Measurements from ENCODE around the gene RCBTB1.

The RCBTB1 gene

DNA sequence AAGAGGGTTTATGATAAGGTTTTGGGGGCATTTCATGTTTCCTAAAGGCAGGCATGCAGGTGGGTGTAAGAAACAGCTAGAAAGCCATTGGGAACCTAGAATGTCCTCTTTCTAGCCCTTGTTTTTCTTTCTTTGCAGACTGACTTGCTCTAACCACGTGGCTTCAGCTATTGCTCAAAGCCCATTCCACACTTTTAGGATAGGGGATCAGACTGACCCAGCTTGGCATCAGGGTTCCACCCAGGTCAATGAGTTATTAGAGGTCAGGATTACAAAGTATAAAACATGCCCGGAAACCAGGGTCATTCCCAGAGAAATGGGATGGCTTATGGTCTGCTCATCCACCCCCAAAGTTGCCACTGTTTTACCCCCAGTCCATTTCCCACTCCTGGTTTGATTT, 72.8 kb downstream of the RCBTB1 start:
- no peak for DNase-seq (ENCODE audit: low read depth)

DNA sequence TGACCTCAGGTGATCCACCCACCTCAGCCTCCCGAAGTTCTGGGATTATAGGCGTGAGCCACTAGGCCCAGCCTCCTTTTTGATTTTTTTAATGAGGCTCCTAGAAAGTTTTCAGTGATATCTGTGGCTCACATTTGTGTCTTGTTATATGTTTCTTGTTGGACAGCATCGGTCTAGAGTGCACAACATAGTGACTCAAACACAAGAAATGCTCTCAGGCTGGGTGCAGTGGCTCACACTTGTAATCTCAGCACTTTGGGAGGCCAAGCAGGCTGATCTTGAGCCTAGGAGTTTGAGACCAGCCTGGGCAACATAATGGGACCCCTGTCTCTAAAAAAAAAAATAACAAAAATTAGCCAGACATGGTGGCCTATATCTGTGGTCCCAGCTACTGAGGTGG, 81.4 kb downstream of the RCBTB1 start:
- no peak for DNase-seq (ENCODE audit: low read depth)

DNA sequence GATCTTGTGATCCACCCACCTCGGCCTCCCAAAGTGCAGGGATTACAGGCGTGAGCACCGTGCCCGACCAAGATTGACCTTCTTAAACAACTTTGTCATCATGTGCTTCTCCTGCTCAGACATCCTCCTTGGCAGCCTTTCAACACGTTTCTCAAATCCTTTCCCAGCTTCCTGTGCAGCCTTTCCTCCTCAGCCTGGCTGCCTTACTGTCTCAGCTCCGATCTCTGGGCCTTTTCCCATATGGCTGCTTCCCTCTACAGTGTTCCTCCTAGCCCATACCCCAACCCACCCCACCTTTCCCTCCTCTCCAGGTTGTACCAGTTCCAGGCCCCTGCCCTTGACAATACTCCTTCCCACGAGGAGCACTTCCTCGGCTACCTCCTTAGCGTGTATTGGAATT, 82.4 kb downstream of the RCBTB1 start:
- DNase-seq (ENCODE audit: low read depth), result no peak

DNA sequence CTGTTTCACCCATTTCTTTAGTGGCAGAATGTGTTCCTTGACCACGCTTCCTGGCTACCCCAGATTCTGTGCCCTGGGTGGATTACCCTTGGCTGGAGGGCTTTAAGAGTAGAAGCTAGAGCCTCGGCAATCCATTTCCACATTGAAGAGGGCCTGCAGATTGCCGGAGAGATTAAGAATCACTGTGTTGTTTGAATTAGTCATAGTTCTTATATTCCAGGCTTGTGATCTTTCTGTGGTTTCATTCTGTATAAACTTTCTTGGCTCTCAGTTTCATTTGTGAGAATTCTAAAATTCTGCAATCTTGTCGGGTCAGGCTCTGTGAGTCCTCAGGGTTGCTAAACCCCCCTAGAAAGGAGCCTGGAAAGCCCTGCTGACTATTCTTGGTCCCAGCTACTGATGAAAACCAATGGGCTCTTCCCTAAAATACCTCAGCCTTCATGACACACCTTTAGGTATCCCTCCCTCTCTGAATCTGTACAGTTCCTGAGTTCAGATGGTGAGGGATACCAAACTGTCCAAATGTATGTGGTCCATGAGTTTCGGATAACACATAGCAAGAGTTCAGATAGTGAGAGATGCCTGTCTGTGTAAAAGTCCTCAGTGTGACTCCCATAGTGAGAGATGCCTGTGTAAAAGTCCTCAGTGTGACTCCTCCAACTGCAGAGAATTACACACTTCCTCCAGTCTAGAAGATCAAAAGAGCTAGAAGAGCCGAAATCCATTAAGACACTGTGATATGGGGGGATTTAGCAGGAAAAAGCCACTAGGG, 85.3 kb downstream of the RCBTB1 start:
- peak; percentile 3 for DNase-seq (ENCODE audit: low read depth)

DNA sequence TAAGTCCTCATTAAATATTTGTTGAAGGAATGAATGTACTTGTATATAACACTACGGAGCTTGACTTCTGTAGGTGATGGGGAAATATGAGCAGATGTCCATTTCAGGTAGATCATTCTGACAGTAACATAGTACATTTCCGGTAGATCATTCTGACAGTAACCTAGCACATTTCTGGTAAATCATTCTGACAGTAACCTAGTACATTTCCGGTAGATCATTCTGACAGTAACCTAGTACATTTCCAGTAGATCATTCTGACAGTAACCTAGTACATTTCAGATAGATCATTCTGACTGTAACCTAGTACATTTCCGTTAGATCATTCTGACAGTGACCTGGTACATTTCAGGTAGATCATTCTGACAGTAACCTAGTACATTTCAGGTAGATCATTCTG, 87.2 kb downstream of the RCBTB1 start:
- DNase-seq (ENCODE audit: low read depth), result no peak

DNA sequence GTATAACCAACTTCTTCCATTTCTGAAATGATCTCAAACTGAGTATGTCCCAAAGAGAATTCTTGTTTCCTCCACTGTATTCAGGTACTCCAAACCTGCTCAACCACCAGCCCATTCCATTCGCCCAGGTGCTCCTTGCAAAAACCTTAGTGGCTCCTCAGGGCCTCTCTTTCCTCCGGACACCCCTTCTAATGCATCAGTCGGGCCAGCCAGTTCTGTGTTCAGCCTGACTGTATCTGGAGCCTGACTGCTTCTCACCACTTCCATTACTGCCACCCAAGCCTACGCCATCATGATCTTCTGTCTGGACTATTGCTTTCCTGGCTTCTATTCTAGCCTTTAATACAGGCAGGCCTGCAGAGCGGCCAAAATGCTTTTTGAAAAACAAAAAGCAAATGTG, 88.1 kb downstream of the RCBTB1 start:
- no peak for DNase-seq (ENCODE audit: low read depth)

DNA sequence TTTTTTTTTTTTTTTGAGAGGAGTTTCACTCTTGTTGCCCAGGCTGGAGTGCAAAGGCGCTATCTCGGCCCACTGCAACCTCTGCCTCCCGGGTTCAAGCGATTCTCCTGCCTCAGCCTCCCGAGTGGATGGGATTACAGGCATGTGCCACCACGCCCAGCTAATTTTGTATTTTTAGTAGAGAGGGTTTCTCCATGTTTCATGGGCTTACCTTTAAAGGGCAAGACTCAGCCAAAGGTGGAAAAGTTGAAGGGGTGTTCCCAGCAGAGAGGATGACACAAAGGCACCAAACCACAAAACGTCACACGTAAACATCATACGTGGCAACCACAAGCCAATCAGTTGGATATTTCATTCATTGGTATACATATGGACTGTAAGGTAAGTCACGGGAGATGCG, 88.5 kb downstream of the RCBTB1 start:
- peak; percentile 48 for DNase-seq (ENCODE audit: low read depth)

DNA sequence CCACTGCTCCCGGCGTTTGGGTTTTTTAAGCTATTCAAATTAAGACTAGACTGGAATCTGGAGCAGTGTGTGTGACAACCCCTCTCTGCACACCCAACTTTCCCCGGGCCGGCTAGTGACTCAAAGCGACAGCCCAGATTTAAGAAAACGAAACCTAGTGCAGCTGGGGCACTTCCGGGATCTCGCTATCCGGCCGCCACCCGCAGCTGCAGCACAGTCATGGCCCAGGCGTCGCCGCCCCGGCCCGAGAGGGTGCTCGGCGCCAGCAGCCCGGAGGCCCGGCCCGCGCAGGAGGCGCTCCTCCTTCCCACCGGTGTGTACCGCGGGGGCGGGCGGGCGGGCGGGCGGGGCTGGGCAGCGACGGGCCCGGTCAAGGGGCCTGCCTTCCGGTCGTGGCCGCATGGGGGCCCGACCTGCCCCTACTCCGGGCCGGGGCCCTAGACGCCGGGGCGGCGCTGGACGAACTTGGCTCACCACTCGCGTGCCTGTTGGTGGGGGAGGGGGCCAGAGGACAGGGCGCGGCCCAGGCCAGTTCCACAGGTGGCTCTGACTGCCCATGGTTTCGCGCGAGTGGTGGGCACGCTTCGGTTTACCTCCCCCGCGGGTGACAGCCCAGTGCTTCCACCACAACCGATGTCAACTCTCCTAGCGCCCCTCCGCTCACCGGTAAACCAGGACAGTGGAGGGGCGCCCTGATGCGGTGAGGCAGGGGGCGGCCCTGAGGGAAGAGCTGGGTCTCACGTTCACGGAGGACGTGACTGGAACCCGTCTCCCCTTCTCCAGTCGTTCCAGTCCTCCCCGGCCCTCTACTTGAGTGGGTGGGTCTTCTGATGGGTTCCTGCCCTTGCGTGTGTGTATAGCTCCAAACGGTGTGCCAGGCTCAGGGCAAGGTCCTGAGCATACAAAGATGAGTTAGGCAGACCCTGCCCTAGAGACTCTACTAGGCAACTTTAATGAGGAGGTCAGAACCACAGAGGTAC, 89.3 kb downstream of the RCBTB1 start, which contains the start of gene PHF11:
Gene PHF11, plus strand, starts transcription at position 171 of the 980 bp plus-strand sequence. Its CDS starts 49 bp downstream, at position 220.
- DNase-seq (ENCODE audit: low read depth), result peak; percentile 85

DNA sequence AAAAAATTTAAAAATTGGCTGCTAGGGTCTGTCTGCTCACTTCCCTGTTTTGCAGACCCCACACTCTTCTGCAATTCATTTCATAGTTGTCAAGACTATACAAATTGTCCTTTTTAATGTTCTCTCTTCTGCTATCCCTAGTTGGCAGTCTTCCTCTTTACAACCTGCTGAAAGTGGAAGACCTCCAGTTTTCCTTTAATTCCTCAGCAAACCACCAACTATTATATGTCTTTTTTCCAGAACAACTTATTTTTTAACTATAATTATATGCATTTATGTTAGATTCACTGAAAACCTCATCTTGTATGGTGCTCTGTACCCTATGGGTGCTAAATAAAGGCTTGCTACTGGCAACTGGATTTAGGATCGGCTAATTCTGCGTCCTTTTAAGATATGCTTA, 90.7 kb downstream of the RCBTB1 start:
- no peak for DNase-seq (ENCODE audit: low read depth)

DNA sequence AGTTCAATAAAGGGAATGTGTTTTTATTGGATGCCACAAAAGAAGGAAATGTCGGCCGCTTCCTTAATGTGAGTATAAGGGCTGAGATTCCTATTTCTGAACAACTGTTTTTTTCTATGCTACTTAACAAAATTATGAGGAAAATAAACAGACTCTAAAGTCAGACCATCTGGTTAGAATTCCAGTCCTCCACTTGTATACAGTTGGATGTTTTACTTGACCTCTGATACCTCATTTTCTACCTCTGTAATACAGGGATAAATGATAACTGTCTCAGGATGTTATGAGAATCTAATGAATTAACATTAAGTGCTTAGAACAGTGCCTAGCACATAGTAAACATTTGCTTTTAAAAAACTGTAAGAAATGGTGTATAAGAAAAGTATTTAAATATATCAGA, 96.8 kb downstream of the RCBTB1 start:
- DNase-seq (ENCODE audit: low read depth), result no peak

Measured in activated T-cell treated with anti-CD3 and anti-CD28 coated beads for 48 hours (primary cell).